Measurements from ENCODE around the gene HS3ST5. TPM values are rescaled to one million over a fixed set of nuclear protein-coding genes. Genes with fewer than 3 reads are reported as not detected.

The HS3ST5 gene
- total RNA-seq, 1 donor, result not detected

- Histone ChIP-seq H3K36me3 (ENCODE audit: insufficient read depth, low read length) (no peaks in the 10 kb centered on the region), H3K27ac (ENCODE audit: low read depth, low read length) (no peak overlapping the region), H3K4me2 (ENCODE audit: insufficient read depth, low read length) (no peak overlapping the region), H2AFZ (ENCODE audit: low read length) (no peak overlapping the region), H3K27me3 (ENCODE audit: insufficient read depth, low read length) (no peaks in the 10 kb centered on the region), H3K79me2 (ENCODE audit: insufficient read depth, low read length) (no peaks in the 10 kb centered on the region), H3K4me1 (ENCODE audit: insufficient read depth, low read length) (no peaks in the 10 kb centered on the region), H3K4me3 (ENCODE audit: insufficient read depth, low read length) (no peak overlapping the region), H4K20me1 (ENCODE audit: insufficient read depth, low read length) (no peaks in the 10 kb centered on the region), H3K9me3 (ENCODE audit: low read depth, low read length) (no peaks in the 10 kb centered on the region)
- no peak for TF ChIP-seq CTCF (IDR thresholded peaks at IDR 0.05; ENCODE audit: extremely low read depth, low read depth, low read length)
- DNase-seq (ENCODE audit: insufficient read length, low spot score, missing footprints), result no peak
These were observed 183.1 kb downstream of the HS3ST5 start for GRCh38 chr6:114159727-114160126.

GRCh38 chr6:114158838-114159694, 183.8 kb downstream of the HS3ST5 start:
- Histone ChIP-seq H3K9me3 (ENCODE audit: low read depth, low read length) (no peaks in the 10 kb centered on the region), H2AFZ (ENCODE audit: low read length) (no peak overlapping the region), H3K4me1 (ENCODE audit: insufficient read depth, low read length) (no peaks in the 10 kb centered on the region), H3K79me2 (ENCODE audit: insufficient read depth, low read length) (no peaks in the 10 kb centered on the region), H3K27ac (ENCODE audit: low read depth, low read length) (no peak overlapping the region), H3K4me2 (ENCODE audit: insufficient read depth, low read length) (no peak overlapping the region), H3K36me3 (ENCODE audit: insufficient read depth, low read length) (no peaks in the 10 kb centered on the region), H4K20me1 (ENCODE audit: insufficient read depth, low read length) (no peaks in the 10 kb centered on the region), H3K27me3 (ENCODE audit: insufficient read depth, low read length) (no peaks in the 10 kb centered on the region), H3K4me3 (ENCODE audit: insufficient read depth, low read length) (no peak overlapping the region)
- no peak for TF ChIP-seq CTCF (IDR thresholded peaks at IDR 0.05; ENCODE audit: extremely low read depth, low read depth, low read length)
- no peak for DNase-seq (ENCODE audit: insufficient read length, low spot score, missing footprints)

GRCh38 chr6:114158411-114158810, 184.4 kb downstream of the HS3ST5 start:
- H3K27me3 ChIP-seq (ENCODE audit: insufficient read depth, low read length), result no peaks in the 10 kb centered on the region
- H3K4me2 ChIP-seq (ENCODE audit: insufficient read depth, low read length), result no peak overlapping the region
- no peak overlapping the region for H3K27ac ChIP-seq (ENCODE audit: low read depth, low read length)
- H3K9me3 ChIP-seq (ENCODE audit: low read depth, low read length), result no peaks in the 10 kb centered on the region
- H3K36me3 ChIP-seq (ENCODE audit: insufficient read depth, low read length), result no peaks in the 10 kb centered on the region
- no peak overlapping the region for H2AFZ ChIP-seq (ENCODE audit: low read length)
- no peak for DNase-seq (ENCODE audit: insufficient read length, low spot score, missing footprints)
- TF ChIP-seq CTCF (IDR thresholded peaks at IDR 0.05; ENCODE audit: extremely low read depth, low read depth, low read length), result no peak
- H4K20me1 ChIP-seq (ENCODE audit: insufficient read depth, low read length), result no peaks in the 10 kb centered on the region
- H3K79me2 ChIP-seq (ENCODE audit: insufficient read depth, low read length), result no peaks in the 10 kb centered on the region
- no peaks in the 10 kb centered on the region for H3K4me1 ChIP-seq (ENCODE audit: insufficient read depth, low read length)
- H3K4me3 ChIP-seq (ENCODE audit: insufficient read depth, low read length), result no peak overlapping the region

- no peak overlapping the region for H2AFZ ChIP-seq (ENCODE audit: low read length)
- no peaks in the 10 kb centered on the region for H3K36me3 ChIP-seq (ENCODE audit: insufficient read depth, low read length)
- H3K9me3 ChIP-seq (ENCODE audit: low read depth, low read length), result no peaks in the 10 kb centered on the region
- H3K4me1 ChIP-seq (ENCODE audit: insufficient read depth, low read length), result no peaks in the 10 kb centered on the region
- no peaks in the 10 kb centered on the region for H3K79me2 ChIP-seq (ENCODE audit: insufficient read depth, low read length)
- no peak for DNase-seq (ENCODE audit: insufficient read length, low spot score, missing footprints)
- no peak for TF ChIP-seq CTCF (IDR thresholded peaks at IDR 0.05; ENCODE audit: extremely low read depth, low read depth, low read length)
- no peak overlapping the region for H3K27ac ChIP-seq (ENCODE audit: low read depth, low read length)
- H4K20me1 ChIP-seq (ENCODE audit: insufficient read depth, low read length), result no peaks in the 10 kb centered on the region
- no peak overlapping the region for H3K4me3 ChIP-seq (ENCODE audit: insufficient read depth, low read length)
- H3K4me2 ChIP-seq (ENCODE audit: insufficient read depth, low read length), result no peak overlapping the region
- no peaks in the 10 kb centered on the region for H3K27me3 ChIP-seq (ENCODE audit: insufficient read depth, low read length)
These were observed 185.0 kb downstream of the HS3ST5 start for GRCh38 chr6:114157848-114158247.
